Body of pancreas (tissue), 4 donors: Measurements from ENCODE around the gene AUTS2.

Source experiments
- CTCF ChIP-seq, 7 experiments: fragments of 450-650 bp in 4 of 7; fragments of 200-600 bp in 3 of 7; sonication (generic) in 3 of 7; IDR thresholded peaks; one replicate each; pipeline ENCODE4 v1.5.1; 2016 to 2019; ENCODE audit warnings: antibody characterized with exemption in 7 of 7
- POLR2A ChIP-seq, 3 donors: fragments of 450-650 bp; IDR thresholded peaks; one replicate each; pipeline ENCODE4 v1.6.1; 2016; ENCODE audit warnings: antibody characterized with exemption in 3 of 3, mild to moderate bottlenecking in 2 of 3

GRCh38 chr7:70356787-70357328, 758.6 kb downstream of the AUTS2 start:
- TF ChIP-seq CTCF (IDR thresholded peaks at IDR 0.05) (no peak), POLR2A (IDR thresholded peaks at IDR 0.05) (no peak)
